NCI-H2029 (cell line): ENCODE results near the gene TCF7L2.

ENCODE experiments used
- DNase-seq: peaks from one replicate; lab custom pipeline; 2025; lab: John Stamatoyannopoulos, UW

The TCF7L2 gene

DNA sequence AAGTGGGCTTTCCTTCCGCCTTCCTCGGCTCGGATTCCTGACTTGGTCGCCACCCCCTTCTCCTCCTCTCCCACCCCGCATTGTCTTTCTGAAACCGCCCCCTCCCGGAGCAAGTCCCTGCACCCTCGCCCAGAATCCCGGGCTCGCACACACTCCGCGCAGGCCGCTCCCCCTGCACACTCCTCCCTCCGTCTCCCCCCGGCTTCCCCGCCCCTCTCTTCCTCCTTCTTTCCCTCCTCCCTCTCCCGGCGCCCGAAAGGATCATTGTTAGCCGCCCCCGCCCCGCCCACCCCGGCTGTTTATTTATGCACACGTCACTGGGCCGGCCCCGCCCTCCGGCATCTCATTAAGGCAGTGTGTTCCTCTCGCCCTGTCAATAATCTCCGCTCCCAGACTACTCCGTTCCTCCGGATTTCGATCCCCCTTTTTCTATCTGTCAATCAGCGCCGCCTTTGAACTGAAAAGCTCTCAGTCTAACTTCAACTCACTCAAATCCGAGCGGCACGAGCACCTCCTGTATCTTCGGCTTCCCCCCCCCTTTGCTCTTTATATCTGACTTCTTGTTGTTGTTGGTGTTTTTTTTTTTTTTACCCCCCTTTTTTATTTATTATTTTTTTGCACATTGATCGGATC, at the start of gene TCF7L2:
Gene TCF7L2, plus strand, starts transcription at position 373 of the 633 bp plus-strand sequence. CDS start 510 bp downstream, outside the sequence.
- peak; percentile 81 for DNase-seq

DNA sequence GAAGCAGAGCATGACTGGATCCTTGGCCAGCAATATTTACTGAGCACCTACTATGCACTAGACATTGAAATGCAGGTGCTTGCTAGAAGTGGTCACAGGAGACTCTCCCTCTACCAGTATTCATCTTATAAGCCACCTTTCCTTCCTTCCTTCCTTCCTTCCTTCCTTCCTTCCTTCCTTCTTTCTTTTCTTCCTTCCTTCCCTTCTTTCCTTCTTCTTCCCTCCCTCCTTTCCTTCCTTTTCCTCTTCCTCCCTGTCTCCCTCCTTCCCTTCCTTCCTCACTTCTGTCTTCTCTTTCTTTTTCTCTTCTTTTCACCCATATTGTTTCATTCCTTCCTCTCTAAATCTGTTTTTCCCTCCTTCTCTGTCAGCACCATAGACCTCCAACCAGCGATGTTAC, 47.3 kb upstream of the TCF7L2 start:
- DNase-seq = no peak

DNA sequence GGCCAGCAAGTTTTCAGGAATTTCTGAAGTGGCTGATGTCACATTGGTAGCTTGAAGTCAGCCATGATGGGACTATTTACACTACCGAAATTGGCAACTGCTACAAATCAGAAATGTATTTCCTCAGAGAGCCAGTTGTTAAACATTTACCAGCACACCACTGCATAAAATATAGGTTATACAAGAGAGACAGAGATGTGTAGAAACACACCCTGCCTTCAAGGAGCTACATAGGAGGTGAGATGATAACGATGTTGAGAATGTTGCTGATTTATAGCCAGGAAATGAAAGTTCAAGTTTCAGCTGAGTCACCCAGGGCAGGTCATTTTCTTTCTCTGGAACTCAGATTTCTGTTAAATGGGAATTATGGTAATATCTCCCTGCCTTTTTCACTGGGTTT, 46.0 kb upstream of the TCF7L2 start:
- no peak for DNase-seq

DNA sequence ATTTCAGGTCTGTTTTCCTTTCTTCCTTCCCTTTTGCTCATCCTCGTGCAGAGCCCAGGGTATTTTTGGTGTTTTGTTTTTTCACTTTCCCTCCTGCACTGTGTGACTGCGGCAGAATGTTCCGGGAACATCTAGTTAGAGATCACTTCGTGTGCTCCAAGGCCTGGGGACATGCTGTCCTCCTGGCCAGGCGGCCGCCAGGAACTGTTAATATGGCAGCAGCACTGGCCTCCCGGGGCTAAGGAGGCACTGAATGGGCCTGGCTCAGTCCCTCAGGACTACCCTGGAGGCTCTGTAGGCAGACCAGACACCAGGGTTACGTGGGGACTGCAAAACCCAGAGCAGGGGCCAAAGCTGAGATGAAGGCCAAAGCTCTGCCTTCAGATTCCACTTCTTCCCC, 43.1 kb upstream of the TCF7L2 start:
- DNase-seq = no peak

DNA sequence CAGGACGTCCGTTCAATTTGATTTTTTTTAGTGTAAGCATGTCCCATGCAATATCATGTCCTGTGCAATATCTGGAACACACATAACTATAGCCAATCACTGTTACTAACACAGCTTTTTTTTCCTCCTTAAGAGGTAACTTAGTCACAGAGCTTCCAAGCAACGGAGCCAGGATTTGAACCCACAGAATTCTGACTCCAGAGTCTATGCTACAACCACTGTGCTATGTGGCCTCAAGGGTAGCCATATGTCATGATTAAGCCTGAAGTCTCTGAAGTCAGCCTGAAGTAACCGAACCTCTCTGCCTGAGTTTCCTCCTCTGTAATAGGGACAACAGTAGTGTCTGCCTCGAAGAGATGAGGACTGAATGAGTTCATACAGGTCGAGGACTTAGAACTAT, 42.2 kb upstream of the TCF7L2 start:
- DNase-seq = no peak

- no peak for DNase-seq
These were observed 38.8 kb upstream of the TCF7L2 start for GRCh38 chr10:112911206-112911605.

GRCh38 chr10:112912410-112912928, 37.6 kb upstream of the TCF7L2 start:
- DNase-seq = no peak

DNA sequence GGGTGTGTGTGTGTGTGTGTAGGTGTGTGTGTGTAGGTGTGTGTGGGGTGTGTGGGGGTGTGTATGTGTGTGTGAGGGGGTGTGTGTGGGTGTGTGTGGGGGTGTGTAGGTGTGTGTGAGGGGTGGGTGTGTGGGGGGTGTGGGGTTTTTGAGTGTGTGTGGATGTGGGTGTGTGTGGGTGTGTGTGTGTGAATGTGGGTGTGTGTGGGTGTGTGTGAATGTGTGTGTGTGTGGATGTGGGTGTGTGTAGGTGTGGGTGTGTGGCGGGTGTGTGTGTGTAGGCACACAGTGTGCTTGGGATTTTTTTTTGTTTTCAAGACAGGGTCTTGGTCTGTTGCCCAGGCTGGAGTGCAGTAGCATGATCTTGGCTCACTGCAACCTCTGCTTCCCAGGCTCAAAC, 36.8 kb upstream of the TCF7L2 start:
- no peak for DNase-seq

- no peak for DNase-seq
These were observed 36.3 kb upstream of the TCF7L2 start for GRCh38 chr10:112913661-112914287.

DNA sequence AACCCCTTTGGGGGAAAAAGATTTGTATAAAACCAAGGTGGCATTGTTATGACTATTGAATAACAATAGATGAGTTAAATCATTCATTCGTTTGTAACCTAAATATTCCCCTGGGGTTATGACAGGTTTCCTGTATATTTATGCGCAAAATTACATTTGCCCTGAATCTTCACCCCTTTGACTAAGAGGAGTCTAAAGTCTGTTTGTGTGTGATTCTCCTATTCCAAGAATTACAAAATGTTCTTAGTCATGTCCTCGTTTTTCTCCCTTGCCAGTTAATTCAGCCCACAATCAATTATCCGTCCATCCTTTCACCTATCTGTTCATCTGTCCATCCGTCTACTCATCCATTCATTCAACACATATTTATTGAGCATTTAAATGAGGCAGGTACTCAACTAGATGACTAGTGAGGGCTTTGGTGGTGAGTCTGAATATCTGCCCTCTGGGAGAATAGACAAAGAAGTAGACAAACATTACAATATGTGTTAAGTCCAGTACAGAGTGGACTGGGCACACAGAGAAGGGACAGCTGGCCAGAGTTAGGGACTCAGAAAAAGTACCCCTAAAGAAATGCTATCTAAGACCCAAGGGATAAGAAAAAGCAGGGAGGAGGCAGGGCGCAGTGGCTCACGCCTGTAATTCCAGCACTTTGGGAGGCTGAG, 35.6 kb upstream of the TCF7L2 start:
- no peak for DNase-seq

- no peak for DNase-seq
These were observed 34.2 kb upstream of the TCF7L2 start for GRCh38 chr10:112915590-112916572.

GRCh38 chr10:112917681-112918080, 32.4 kb upstream of the TCF7L2 start:
- DNase-seq = no peak

DNA sequence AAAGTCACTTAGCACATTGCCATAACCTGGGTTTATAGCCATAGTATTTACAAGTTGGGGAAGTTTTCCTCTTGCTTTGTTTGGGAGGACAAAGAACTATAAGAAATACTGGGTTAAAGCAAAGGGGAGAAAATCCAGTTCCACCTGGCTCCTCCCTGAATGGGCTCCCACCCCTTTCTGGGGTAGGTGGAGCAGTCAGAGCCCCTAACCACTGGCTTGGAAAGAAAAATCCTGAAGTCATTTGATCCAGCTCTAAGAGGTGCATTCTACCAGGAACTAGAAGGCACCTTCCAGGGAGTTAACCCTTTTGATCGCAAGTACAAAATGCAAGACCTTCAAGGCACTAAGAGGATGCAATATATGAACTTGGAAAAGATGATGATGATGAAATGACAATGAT, 31.3 kb upstream of the TCF7L2 start:
- DNase-seq = no peak

- DNase-seq = no peak
These were observed 30.3 kb upstream of the TCF7L2 start for GRCh38 chr10:112919721-112920120.

DNA sequence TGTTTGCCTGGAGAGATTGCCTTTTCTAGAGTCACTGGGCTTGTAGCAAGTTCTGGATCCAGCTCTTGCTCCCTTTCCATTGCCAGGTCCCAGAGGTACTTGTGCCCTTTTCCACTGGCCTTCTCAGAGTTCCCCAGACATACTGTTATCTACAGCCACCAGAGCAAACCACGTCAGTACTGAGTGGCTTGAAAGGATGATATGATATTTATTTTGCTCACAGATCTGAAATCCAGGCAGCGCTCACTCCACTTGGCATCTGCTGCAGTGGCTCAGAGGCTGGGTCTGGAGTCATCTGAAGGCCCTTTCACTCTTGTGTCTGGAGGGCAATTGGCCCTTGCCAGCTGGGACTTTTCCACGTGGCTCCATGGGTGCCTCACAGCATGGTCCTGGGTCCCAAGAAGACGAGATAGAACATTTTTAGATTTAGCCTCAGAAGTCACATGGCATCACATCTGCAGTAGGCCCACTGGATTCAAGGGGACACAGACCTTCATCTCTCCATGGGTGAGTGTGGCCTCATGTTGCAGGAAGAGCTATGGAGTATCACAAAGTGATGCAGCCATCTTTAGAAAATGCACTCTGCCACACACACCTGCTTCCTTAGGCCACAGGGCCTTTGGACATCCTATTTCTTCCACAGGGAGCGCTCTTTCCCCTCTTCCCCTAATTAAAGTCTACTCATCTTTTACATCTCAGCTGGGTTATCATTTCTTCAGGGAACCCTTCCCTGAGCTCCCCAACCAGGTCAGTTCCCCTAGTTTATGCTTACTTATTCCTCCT, 22.9 kb upstream of the TCF7L2 start:
- no peak for DNase-seq

DNA sequence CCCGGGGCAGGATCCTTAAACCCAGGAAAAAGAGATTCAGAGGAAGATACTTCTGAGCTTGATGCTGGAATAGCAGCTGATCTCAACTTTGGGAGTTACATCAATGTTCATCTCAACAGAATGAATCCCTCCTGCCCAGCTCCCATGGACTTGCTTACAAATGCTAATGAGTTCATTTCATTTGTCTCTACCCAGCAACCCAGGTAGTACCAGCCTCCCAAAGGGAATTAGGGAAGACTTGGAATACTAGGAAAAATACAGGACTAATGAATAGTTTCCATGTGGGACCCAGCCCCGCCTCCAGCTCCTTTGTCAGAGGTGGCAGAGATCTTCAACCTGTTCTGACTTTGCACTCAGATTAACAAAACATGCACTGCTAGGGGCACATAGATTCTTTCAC, 22.1 kb upstream of the TCF7L2 start:
- no peak for DNase-seq

GRCh38 chr10:112932658-112933057, 17.4 kb upstream of the TCF7L2 start:
- no peak for DNase-seq

- DNase-seq = no peak
These were observed 15.9 kb upstream of the TCF7L2 start for GRCh38 chr10:112934193-112934592.

GRCh38 chr10:112938808-112939482, 11.1 kb upstream of the TCF7L2 start:
- DNase-seq = no peak

- DNase-seq = no peak
These were observed 4.2 kb upstream of the TCF7L2 start for GRCh38 chr10:112945811-112946210.

DNA sequence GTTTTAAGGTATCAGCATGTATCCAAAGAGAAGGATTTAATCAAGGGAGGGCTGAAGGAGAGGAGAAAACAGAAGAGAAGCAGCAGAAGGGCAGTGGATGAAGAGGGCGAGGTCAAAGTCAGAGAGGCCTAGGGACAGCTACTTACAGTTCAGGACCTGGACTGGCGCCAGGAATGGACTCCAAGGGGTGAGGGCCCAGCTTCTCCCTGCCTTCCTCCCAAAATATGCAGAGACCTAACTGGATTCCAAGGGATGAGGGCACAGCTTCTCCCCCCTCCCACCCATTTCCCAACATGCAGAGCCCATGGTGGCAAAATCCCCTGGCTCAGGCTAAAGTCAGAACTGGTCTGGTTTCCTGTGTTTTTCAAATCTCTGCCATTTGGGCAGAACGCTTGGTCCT, 3.4 kb upstream of the TCF7L2 start:
- no peak for DNase-seq
